Smooth muscle cell (in vitro differentiated cells): ENCODE measurements around the gene WNT8A. TPM values are rescaled to one million over a fixed set of nuclear protein-coding genes. Genes with fewer than 3 reads are reported as not detected.

Experiments
- DNase-seq: peaks from one replicate; lab custom pipeline; 2025; ENCODE audit not compliant: unreplicated experiment; lab: John Stamatoyannopoulos, UW
- H2AFZ ChIP-seq: fragments of 200-600 bp; sonication (generic); 2 replicates; pipeline ENCODE4 v1.6.0; 2016; ENCODE audit warnings: antibody characterized with exemption, low read depth, mild to moderate bottlenecking
- H3F3A ChIP-seq: fragments of 200-600 bp; sonication (generic); 2 replicates; pipeline ENCODE4 v1.6.0; 2017; ENCODE audit warnings: antibody characterized with exemption, low read depth
- H3K27ac ChIP-seq: fragments of 200-600 bp; sonication (generic); 2 replicates; pipeline ENCODE4 v1.5.1; 2016; ENCODE audit warnings: low read depth, mild to moderate bottlenecking
- H3K27me3 ChIP-seq: fragments of 200-600 bp; sonication (generic); 2 replicates; pipeline ENCODE4 v1.6.1; 2016; ENCODE audit warnings: low read depth, mild to moderate bottlenecking
- H3K36me3 ChIP-seq: fragments of 200-600 bp; sonication (generic); 2 replicates; pipeline ENCODE4 v1.5.1; 2016; ENCODE audit warnings: low read depth
- H3K4me1 ChIP-seq: fragments of 200-600 bp; sonication (generic); 2 replicates; pipeline ENCODE4 v1.5.1; 2016; ENCODE audit warnings: low read depth
- H3K4me2 ChIP-seq: fragments of 200-600 bp; sonication (generic); 2 replicates; pipeline ENCODE4 v1.6.0; 2016; ENCODE audit warnings: mild to moderate bottlenecking
- H3K4me3 ChIP-seq: fragments of 200-600 bp; sonication (generic); 2 replicates; pipeline ENCODE4 v1.5.1; 2016; ENCODE audit warnings: mild to moderate bottlenecking
- H3K79me2 ChIP-seq: fragments of 200-600 bp; sonication (generic); 2 replicates; pipeline ENCODE4 v1.6.0; 2016; ENCODE audit warnings: low read depth, mild to moderate bottlenecking
- H3K9ac ChIP-seq: fragments of 200-600 bp; sonication (generic); 2 replicates; pipeline ENCODE4 v1.6.0; 2016; ENCODE audit warnings: low read depth
- H3K9me3 ChIP-seq: fragments of 200-600 bp; sonication (generic); replicated peaks from 2 replicates; pipeline ENCODE4 v1.5.1; 2016; ENCODE audit warnings: low read depth
- H4K20me1 ChIP-seq: fragments of 200-600 bp; sonication (generic); 2 replicates; pipeline ENCODE4 v1.6.0; 2016; ENCODE audit warnings: low read depth
- WGBS: methylation state at CpG from one replicate; pipeline ENCODE4 v1.1.7; 2016; ENCODE audit warnings: low lambda C conversion rate; 5-methylcytosine and 5-hydroxymethylcytosine counted together
- polyA plus RNA-seq: library from polyadenylated mRNA; unstranded; fragments of >200 nt; fragmentation: Nextera tagmentation; extraction: Ambion mirVana; gene quantifications from 2 replicates; pipeline ENCODE4 v1.2.1, GENCODE V29; 2016
- total RNA-seq: library from RNA; depleted of rRNA; stranded (reverse); fragments of >200 nt; gene quantifications from 2 replicates; pipeline ENCODE4 v1.2.3, GENCODE V29; 2014
- TF ChIP-seq, protein P1 (sequence below): fragments of 200-600 bp; sonication (generic); IDR thresholded peaks from 2 replicates; pipeline ENCODE4 v1.5.1; 2017; ENCODE audit warnings: borderline replicate concordance, mild to moderate bottlenecking, antibody characterized with exemption; ENCODE audit not compliant: insufficient read depth, poor library complexity, severe bottlenecking

WNT8A gene
- total and polyA plus RNA-seq, 2 experiments from 2014 or later: not detected

DNA sequence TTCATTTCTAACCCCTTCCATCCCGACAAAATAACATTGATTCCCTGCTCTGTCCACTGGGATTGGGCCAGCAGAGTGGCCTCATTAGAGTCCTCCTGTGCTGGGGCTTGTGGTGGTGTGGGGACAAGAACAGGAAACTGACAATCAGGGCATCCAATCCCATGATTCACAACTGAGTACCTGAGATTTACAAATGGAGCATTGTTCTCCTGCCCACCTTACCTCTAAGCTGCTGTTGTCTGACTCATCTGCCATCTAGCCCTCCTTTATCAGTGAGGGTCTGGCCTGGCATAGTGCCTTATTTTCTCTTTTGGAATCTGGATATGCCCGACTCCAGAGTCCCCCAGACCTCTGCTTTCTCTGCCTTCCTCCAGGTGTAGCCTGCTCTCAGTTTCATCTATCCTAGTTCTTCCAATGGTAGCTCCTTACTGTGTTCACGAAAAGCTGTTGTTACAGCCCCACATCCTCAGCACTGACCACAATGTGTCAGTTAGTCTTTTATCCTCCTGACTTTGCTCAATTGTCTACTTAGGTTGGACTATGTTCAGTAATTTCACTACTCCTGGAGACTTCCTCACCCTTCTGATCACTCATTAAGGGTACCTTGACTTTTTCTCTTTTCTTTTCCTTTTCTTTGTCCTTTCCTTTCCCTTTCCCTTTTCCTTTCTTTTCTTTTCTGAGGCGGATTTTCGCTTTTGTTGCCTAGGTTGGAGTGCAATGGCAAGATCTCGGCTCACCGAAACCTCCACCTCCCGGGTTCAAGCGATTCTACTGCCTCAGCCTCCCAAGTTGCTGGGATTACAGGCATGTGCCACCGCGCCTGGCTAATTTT is 13.4 kb downstream of the WNT8A start:
- no peak overlapping the region for H2AFZ ChIP-seq
- no peaks in the 10 kb centered on the region for H3F3A ChIP-seq
- TF ChIP-seq, protein P1, sequence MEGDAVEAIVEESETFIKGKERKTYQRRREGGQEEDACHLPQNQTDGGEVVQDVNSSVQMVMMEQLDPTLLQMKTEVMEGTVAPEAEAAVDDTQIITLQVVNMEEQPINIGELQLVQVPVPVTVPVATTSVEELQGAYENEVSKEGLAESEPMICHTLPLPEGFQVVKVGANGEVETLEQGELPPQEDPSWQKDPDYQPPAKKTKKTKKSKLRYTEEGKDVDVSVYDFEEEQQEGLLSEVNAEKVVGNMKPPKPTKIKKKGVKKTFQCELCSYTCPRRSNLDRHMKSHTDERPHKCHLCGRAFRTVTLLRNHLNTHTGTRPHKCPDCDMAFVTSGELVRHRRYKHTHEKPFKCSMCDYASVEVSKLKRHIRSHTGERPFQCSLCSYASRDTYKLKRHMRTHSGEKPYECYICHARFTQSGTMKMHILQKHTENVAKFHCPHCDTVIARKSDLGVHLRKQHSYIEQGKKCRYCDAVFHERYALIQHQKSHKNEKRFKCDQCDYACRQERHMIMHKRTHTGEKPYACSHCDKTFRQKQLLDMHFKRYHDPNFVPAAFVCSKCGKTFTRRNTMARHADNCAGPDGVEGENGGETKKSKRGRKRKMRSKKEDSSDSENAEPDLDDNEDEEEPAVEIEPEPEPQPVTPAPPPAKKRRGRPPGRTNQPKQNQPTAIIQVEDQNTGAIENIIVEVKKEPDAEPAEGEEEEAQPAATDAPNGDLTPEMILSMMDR: no peak
- H3K9me3 ChIP-seq: no peaks in the 10 kb centered on the region
- no peak overlapping the region for H3K4me3 ChIP-seq
- H3K36me3 ChIP-seq: no peaks in the 10 kb centered on the region
- peaks cover 7% of the 10 kb centered on the region for H3K27me3 ChIP-seq
- no peak overlapping the region for H3K4me2 ChIP-seq
- no peaks in the 10 kb centered on the region for H3K4me1 ChIP-seq
- H3K79me2 ChIP-seq: no peaks in the 10 kb centered on the region
- no peak for DNase-seq
- H3K27ac ChIP-seq: no peak overlapping the region
- H4K20me1 ChIP-seq: no peaks in the 10 kb centered on the region
- no peak overlapping the region for H3K9ac ChIP-seq
- WGBS: 90% methylated on average over 11 of the region's 11 CpGs

DNA sequence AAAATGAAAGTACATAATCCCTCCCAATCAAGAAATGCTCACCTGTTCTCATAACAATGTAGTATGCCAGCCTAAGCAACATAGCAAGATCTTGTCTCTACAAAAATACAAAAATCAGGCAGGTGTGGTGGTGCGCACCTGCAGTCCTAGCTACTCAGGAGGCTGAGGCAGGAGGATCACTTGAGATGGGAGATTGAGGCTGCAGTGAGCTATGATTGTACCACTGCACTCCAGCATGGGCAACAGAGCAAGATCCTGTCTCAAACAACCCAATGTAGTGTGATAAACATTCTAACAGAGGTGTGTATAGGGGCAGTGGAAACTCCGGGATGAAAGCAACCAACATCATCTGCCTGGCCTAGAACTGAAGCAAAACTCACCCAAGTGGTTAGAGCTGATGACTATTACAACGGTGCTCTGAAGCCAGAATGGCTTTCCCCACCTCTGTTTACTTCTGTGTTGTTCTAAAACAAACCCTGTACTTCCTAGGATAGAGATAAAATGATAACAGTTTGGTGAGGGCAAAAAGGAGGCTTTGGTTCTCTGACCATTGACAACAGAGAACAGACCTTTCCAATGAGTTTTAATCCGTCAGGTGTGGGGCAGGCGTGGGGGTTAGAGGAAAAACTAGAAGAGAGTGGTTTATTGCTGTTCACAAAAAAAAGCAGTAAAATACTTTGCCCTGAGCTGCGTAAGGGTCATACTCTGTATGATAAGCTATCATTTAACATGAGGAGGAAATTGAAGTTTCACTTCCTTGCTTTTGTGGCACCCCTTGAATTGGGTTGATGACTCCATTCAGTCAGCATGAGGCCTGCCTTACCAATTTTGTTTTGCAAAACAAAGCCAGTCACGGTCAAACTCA is 18.9 kb downstream of the WNT8A start:
- H3K4me2 ChIP-seq: no peak overlapping the region
- no peak overlapping the region for H2AFZ ChIP-seq
- no peaks in the 10 kb centered on the region for H3K27me3 ChIP-seq
- no peak overlapping the region for H3K9ac ChIP-seq
- H4K20me1 ChIP-seq: no peaks in the 10 kb centered on the region
- H3K79me2 ChIP-seq: no peaks in the 10 kb centered on the region
- no peak overlapping the region for H3K27ac ChIP-seq
- no peaks in the 10 kb centered on the region for H3F3A ChIP-seq
- H3K36me3 ChIP-seq: no peaks in the 10 kb centered on the region
- no peak overlapping the region for H3K4me3 ChIP-seq
- no peak for DNase-seq
- H3K4me1 ChIP-seq: no peaks in the 10 kb centered on the region
- TF ChIP-seq, protein P1: no peak
- 61% methylated on average over 7 of the region's 7 CpGs for WGBS
- H3K9me3 ChIP-seq: no peaks in the 10 kb centered on the region

DNA sequence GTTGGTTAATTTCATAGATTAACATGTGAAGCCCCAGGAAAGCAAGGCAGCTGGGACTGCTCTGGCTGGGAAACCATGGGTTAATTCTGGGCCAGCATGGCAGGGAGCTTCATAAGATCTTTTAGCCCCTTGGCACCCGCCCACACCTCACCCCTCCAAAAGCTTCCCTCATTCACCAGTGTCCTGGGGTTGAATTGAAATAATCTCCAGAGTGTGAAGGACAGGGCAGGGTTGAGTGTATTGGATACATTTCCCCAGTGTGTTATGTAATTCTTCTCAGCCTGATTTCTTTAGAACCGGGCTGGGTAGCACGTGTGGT is 19.4 kb downstream of the WNT8A start:
- 20% methylated on average over 3 of the region's 3 CpGs for WGBS
- H3K4me2 ChIP-seq: no peak overlapping the region
- H3K4me3 ChIP-seq: no peak overlapping the region
- TF ChIP-seq, protein P1: no peak
- no peak overlapping the region for H2AFZ ChIP-seq
- DNase-seq: no peak
- H3F3A ChIP-seq: no peaks in the 10 kb centered on the region
- no peaks in the 10 kb centered on the region for H3K79me2 ChIP-seq
- H3K27ac ChIP-seq: no peak overlapping the region
- H4K20me1 ChIP-seq: no peaks in the 10 kb centered on the region
- no peaks in the 10 kb centered on the region for H3K4me1 ChIP-seq
- no peak overlapping the region for H3K9ac ChIP-seq
- no peaks in the 10 kb centered on the region for H3K9me3 ChIP-seq
- no peaks in the 10 kb centered on the region for H3K36me3 ChIP-seq
- no peaks in the 10 kb centered on the region for H3K27me3 ChIP-seq
